Liver (tissue), 9 donors: ENCODE data around the gene SERPINA9. TPM values are rescaled to one million over a fixed set of nuclear protein-coding genes. Genes with fewer than 3 reads are reported as not detected.
A peak's percentile ranks its signal among the peaks of the same experiment; 100 is the strongest.

ENCODE experiments used
- DNase-seq: peaks from one replicate; pipeline ENCODE4 v3.0.0-alpha.2; 2017; ENCODE audit warnings: low spot score
- H3K27ac ChIP-seq, 2 donors: one replicate each; pipeline ENCODE4 v1.7.0; 2013; ENCODE audit warnings: inconsistent platforms in 2 of 2, low read length in 2 of 2, control low read depth in 1 of 2, low read depth in 1 of 2, mild to moderate bottlenecking in 1 of 2
- H3K27me3 ChIP-seq, 4 donors: one replicate each; pipeline versions ENCODE4 v1.6.1 to v1.7.0; 2013; ENCODE audit warnings: low read length in 3 of 4, inconsistent platforms in 1 of 4, mild to moderate bottlenecking in 1 of 4, moderate library complexity in 1 of 4; ENCODE audit not compliant: control insufficient read depth in 4 of 4, insufficient read depth in 4 of 4
- H3K36me3 ChIP-seq, 4 donors: one replicate each; pipeline versions ENCODE4 v1.6.1 to v1.7.0; 2013; ENCODE audit warnings: low read length in 3 of 4, mild to moderate bottlenecking in 3 of 4, low read depth in 1 of 4, moderate library complexity in 1 of 4; ENCODE audit not compliant: control insufficient read depth in 4 of 4, insufficient read depth in 3 of 4
- H3K4me1 ChIP-seq, 4 donors: one replicate each; pipeline versions ENCODE4 v1.6.1 to v1.7.0; 2013; ENCODE audit warnings: low read length in 3 of 4, mild to moderate bottlenecking in 3 of 4, moderate library complexity in 1 of 4; ENCODE audit not compliant: control insufficient read depth in 4 of 4, insufficient read depth in 4 of 4
- H3K4me3 ChIP-seq, 3 donors: one replicate each; pipeline versions ENCODE4 v1.6.1 to v1.7.0; 2013; ENCODE audit warnings: low read length in 3 of 3, control low read depth in 1 of 3, low read depth in 1 of 3, mild to moderate bottlenecking in 1 of 3
- H3K9ac ChIP-seq, 2 donors: one replicate each; pipeline ENCODE4 v1.7.0; 2013; ENCODE audit warnings: low read length in 2 of 2, mild to moderate bottlenecking in 2 of 2, moderate library complexity in 2 of 2, control low read depth in 1 of 2, low read depth in 1 of 2
- H3K9me3 ChIP-seq, 4 donors: one replicate each; pipeline versions ENCODE4 v1.6.1 to v1.7.0; 2013; ENCODE audit warnings: low read length in 3 of 4; ENCODE audit not compliant: control insufficient read depth in 4 of 4
- ATF3 ChIP-seq: IDR thresholded peaks from 2 replicates; pipeline ENCODE4 v1.6.1; 2016; ENCODE audit warnings: antibody characterized with exemption
- CTCF ChIP-seq: fragments of 150-350 bp; IDR thresholded peaks from 2 replicates; pipeline ENCODE4 v1.5.1; 2017; ENCODE audit warnings: improper control_type of control experiment, low read depth, low read length; ENCODE audit not compliant: missing input control
- EGR1 ChIP-seq, 2 donors: IDR thresholded peaks; 2 replicates each; pipeline ENCODE4 v1.6.1; 2016 to 2018; ENCODE audit warnings: antibody characterized with exemption in 2 of 2, low read depth in 2 of 2
- FOXA1 ChIP-seq: IDR thresholded peaks from 2 replicates; pipeline ENCODE4 v1.6.1; 2016; ENCODE audit warnings: antibody characterized with exemption
- FOXA2 ChIP-seq: IDR thresholded peaks from 2 replicates; pipeline ENCODE4 v1.6.1; 2016; ENCODE audit warnings: antibody characterized with exemption
- GABPA ChIP-seq, 2 donors: IDR thresholded peaks in 1 of 2; conservative IDR thresholded peaks in 1 of 2; 2 replicates each; pipeline ENCODE4 v1.6.1; 2016; ENCODE audit warnings: antibody characterized with exemption in 2 of 2, mild to moderate bottlenecking in 1 of 2, moderate library complexity in 1 of 2
- HNF4A ChIP-seq, 2 donors: conservative IDR thresholded peaks; 2 replicates each; pipeline ENCODE4 v1.6.1; 2016; ENCODE audit warnings: antibody characterized with exemption in 2 of 2, mild to moderate bottlenecking in 2 of 2
- HNF4G ChIP-seq: IDR thresholded peaks from 2 replicates; pipeline ENCODE4 v1.6.1; 2016; ENCODE audit warnings: antibody characterized with exemption
- JUND ChIP-seq, 2 donors: IDR thresholded peaks; 2 replicates each; pipeline ENCODE4 v1.6.1; 2016; ENCODE audit warnings: antibody characterized with exemption in 2 of 2
- NR2F2 ChIP-seq: IDR thresholded peaks from 2 replicates; pipeline ENCODE4 v1.6.1; 2016; ENCODE audit warnings: antibody characterized with exemption
- RAD21 ChIP-seq, 2 donors: IDR thresholded peaks; 2 replicates each; pipeline ENCODE4 v1.6.1; 2016; ENCODE audit warnings: antibody characterized with exemption in 2 of 2, mild to moderate bottlenecking in 2 of 2
- REST ChIP-seq: IDR thresholded peaks from 2 replicates; pipeline ENCODE4 v1.6.1; 2016; ENCODE audit warnings: antibody characterized with exemption, mild to moderate bottlenecking
- RXRA ChIP-seq, 2 donors: IDR thresholded peaks; 2 replicates each; pipeline ENCODE4 v1.6.1; 2017 to 2018; ENCODE audit warnings: antibody characterized with exemption in 2 of 2, mild to moderate bottlenecking in 1 of 2
- SP1 ChIP-seq: IDR thresholded peaks from 2 replicates; pipeline ENCODE4 v1.6.1; 2018; ENCODE audit warnings: antibody characterized with exemption, mild to moderate bottlenecking
- TAF1 ChIP-seq: conservative IDR thresholded peaks from 2 replicates; pipeline ENCODE4 v1.6.1; 2016; ENCODE audit warnings: antibody characterized with exemption, mild to moderate bottlenecking
- YY1 ChIP-seq: IDR thresholded peaks from 2 replicates; pipeline ENCODE4 v1.6.1; 2016; ENCODE audit warnings: antibody characterized with exemption, mild to moderate bottlenecking
- WGBS: extraction: QIAGEN DNeasy Blood & Tissue Kit; methylation state at CpG from one replicate; pipeline ENCODE4 v1.1.7; 2013; 5-methylcytosine and 5-hydroxymethylcytosine counted together
- polyA plus RNA-seq, 2 donors: library from polyadenylated mRNA; stranded (reverse) in 1 of 2; unstranded in 1 of 2; fragments of 200-250 nt in 1 of 2; fragments of >200 nt in 1 of 2; fragmentation: Nextera tagmentation in 1 of 2; extraction: Ambion mirVana in 1 of 2; gene quantifications; one replicate each; pipeline versions ENCODE4 v1.2.1 to v1.2.3, GENCODE V29; 2013 to 2015
- total RNA-seq, 2 donors: library from RNA; depleted of rRNA; stranded (reverse); fragments of >200 nt; gene quantifications; one replicate each; pipeline ENCODE4 v1.2.3, GENCODE V29; 2014
- TF ChIP-seq, protein P1 (sequence below): IDR thresholded peaks from 2 replicates; pipeline ENCODE4 v1.6.1; 2016; ENCODE audit warnings: antibody characterized with exemption
- TF ChIP-seq, protein P2 (sequence below): IDR thresholded peaks from 2 replicates; pipeline ENCODE4 v1.6.1; 2016; ENCODE audit warnings: antibody characterized with exemption
- donor health status: healthy.
- donor health status: healthy.
- donor health status: healthy.
- donor health status: healthy.
- donor health status: healthy.

The SERPINA9 gene
- total and polyA plus RNA-seq, 4 donors, result not detected

- Histone ChIP-seq H3K9me3 (no peaks in the 10 kb centered on the region), H3K9ac (peak overlapping the region; percentile 72 to 92), H3K36me3 (no peaks in the 10 kb centered on the region), H3K27ac (peak overlapping the region; percentile 82 to 84), H3K4me1 (peaks cover 4 to 43% (median 34%) of the 10 kb centered on the region in 4 donors), H3K27me3 (no peaks in the 10 kb centered on the region), H3K4me3 (peak overlapping the region; percentile 73 to 93 (median 78))
- DNase-seq, result peak; percentile 30
- TF ChIP-seq YY1 (peak; percentile 23), TAF1 (no peak)
- 25% methylated on average over 3 of the region's 3 CpGs for WGBS
These were observed 24.2 kb downstream of the SERPINA9 start for GRCh38 chr14:94451826-94452225.

DNA sequence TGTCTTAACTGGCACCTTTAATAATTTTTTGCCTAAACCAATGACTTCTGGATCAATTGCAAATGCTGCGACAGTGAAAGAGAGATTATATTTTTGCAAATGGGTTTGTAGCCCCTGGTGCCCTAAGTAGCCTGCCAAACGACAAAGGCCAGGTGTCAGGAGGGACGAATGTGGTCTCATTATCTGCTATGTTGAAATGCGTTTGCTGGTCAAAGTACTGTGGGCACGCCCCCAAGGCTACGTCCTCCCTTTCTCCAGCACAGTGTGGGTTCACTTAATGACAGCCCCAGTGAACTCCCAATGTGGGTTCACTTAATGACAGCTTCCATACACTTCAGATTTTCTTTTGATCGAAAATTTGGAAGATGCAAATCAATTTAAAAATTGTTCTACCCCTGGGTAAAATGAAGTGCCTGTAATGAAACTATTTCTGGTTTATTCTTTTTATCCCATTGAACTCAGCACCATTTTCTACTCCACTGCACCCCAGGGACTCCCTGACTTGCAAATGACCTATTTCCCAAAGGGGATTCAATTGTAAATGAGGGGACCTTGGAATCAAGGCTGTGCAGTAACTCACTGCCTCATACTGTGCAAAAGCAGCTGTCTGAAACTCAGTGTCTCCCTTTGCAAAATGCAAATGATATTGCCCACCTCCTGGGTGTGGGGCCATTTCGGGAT, 24.8 kb downstream of the SERPINA9 start:
- Histone ChIP-seq H3K27ac (peak overlapping the region; percentile 82 to 84), H3K27me3 (no peaks in the 10 kb centered on the region), H3K4me1 (peaks cover 4 to 49% (median 34%) of the 10 kb centered on the region in 4 donors), H3K36me3 (peaks cover 0 to 5% (median under 1%) of the 10 kb centered on the region in 4 donors), H3K4me3 (peak overlapping the region; percentile 73 to 93 (median 78)), H3K9ac (peak overlapping the region; percentile 72 to 92), H3K9me3 (no peaks in the 10 kb centered on the region)
- DNase-seq, result peak; percentile 62
- 11% methylated on average over 8 of the region's 8 CpGs for WGBS
- TF ChIP-seq HNF4A (conservative IDR thresholded peaks at IDR 0.05) (peak; percentile 92 to 96), RXRA (IDR thresholded peaks at IDR 0.05) (peak; percentile 96 to 98), CTCF (no peak), JUND (IDR thresholded peaks at IDR 0.05) (peak; percentile 17 to 79), TAF1 (no peak), SP1 (peak; percentile 86), FOXA2 (peak; percentile 63), HNF4G (peak; percentile 78), RAD21 (IDR thresholded peaks at IDR 0.05) (peak; percentile 36 to 42), GABPA (IDR thresholded peaks at IDR 0.05 in 1 of 2, conservative IDR thresholded peaks at IDR 0.05 in 1 of 2) (no peak), YY1 (peak; percentile 76), FOXA1 (peak; percentile 29), EGR1 (IDR thresholded peaks at IDR 0.05; ENCODE audit: low read depth in 2 of 2) (peak in 1 of 2 donors; percentile 39), ATF3 (no peak), NR2F2 (no peak), REST (peak; percentile 79)
- TF ChIP-seq, protein P1, sequence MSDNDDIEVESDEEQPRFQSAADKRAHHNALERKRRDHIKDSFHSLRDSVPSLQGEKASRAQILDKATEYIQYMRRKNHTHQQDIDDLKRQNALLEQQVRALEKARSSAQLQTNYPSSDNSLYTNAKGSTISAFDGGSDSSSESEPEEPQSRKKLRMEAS, result peak; percentile 70
- TF ChIP-seq, protein P2, sequence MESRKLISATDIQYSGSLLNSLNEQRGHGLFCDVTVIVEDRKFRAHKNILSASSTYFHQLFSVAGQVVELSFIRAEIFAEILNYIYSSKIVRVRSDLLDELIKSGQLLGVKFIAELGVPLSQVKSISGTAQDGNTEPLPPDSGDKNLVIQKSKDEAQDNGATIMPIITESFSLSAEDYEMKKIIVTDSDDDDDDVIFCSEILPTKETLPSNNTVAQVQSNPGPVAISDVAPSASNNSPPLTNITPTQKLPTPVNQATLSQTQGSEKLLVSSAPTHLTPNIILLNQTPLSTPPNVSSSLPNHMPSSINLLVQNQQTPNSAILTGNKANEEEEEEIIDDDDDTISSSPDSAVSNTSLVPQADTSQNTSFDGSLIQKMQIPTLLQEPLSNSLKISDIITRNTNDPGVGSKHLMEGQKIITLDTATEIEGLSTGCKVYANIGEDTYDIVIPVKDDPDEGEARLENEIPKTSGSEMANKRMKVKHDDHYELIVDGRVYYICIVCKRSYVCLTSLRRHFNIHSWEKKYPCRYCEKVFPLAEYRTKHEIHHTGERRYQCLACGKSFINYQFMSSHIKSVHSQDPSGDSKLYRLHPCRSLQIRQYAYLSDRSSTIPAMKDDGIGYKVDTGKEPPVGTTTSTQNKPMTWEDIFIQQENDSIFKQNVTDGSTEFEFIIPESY, result peak; percentile 43
